ENCODE measurements around the gene CUBN. TPM values are rescaled to one million over a fixed set of nuclear protein-coding genes. Genes with fewer than 3 reads are reported as not detected.

Gene CUBN
- total RNA-seq, 1 experiment from 2014 or later = 0.07 TPM

GRCh38 chr10:16865766-16866165 lies 263.8 kb downstream of the CUBN start:
- no peaks in the 10 kb centered on the region for H3K9me2 ChIP-seq (ENCODE audit: insufficient read depth)
- H4K20me1 ChIP-seq (ENCODE audit: insufficient read depth) = no peaks in the 10 kb centered on the region
- H3K9me3 ChIP-seq (ENCODE audit: insufficient read depth, low read depth) = no peaks in the 10 kb centered on the region
- intact Hi-C loops (cut with micrococcal nuclease; ENCODE audit: unreplicated experiment) = no loop called here
- no peaks in the 10 kb centered on the region for H3K27me3 ChIP-seq (ENCODE audit: insufficient read depth, low read depth)
- TF ChIP-seq EZH2 (IDR thresholded peaks at IDR 0.05; ENCODE audit: low read depth) (no peak), CTCF (conservative IDR thresholded peaks at IDR 0.05) (no peak)
- ChIA-PET POLR2A (ENCODE audit: unreplicated experiment) (no interaction called here), CTCF (no interaction called here)
- no peaks in the 10 kb centered on the region for H3F3A ChIP-seq (ENCODE audit: insufficient read depth, low read depth)
- H3K27ac ChIP-seq = no peak overlapping the region
- H3K4me3 ChIP-seq = no peak overlapping the region
- no peaks in the 10 kb centered on the region for H3K79me2 ChIP-seq (ENCODE audit: low read depth)
- no peaks in the 10 kb centered on the region for H3K36me3 ChIP-seq (ENCODE audit: low read depth)
- no TSS peak for BruUV-seq (replicated peaks)
- H2AFZ ChIP-seq = no peak overlapping the region
- DNase-seq = no peak
- 0 out of 2 replicates have a peak, but pooled peaks cover 6% of the 10 kb centered on the region for H3K4me1 ChIP-seq (replicated peaks; ENCODE audit: insufficient read depth)
- H3K4me2 ChIP-seq = no peak overlapping the region

DNA sequence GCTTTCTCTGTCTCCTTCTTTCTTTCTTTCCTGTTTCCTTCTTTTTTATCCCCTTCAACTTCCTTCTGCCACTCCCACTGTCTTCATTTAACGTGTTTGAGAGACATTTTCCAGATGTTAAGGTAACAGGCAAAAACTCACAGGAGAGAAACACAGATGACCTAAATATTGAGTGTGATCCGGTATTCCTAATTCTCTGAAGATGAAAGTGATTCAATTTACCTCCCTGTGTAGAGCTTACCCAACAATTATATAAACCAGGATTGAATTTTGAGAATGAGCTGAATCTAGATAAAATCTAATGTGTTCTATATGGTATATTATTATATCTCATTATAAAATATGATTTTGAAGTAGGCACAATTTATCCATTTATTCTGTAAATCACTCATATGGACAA lies 265.8 kb downstream of the CUBN start:
- no peak overlapping the region for H3K4me2 ChIP-seq
- intact Hi-C loops (cut with micrococcal nuclease; ENCODE audit: unreplicated experiment) = no loop called here
- BruUV-seq (replicated peaks) = no TSS peak
- no peak overlapping the region for H3K4me3 ChIP-seq
- H3K27ac ChIP-seq = no peak overlapping the region
- no peaks in the 10 kb centered on the region for H3K36me3 ChIP-seq (ENCODE audit: low read depth)
- POLR2A ChIA-PET (ENCODE audit: unreplicated experiment) = interaction anchor here (0.5 to 1.0 kb wide), 2 partner anchors 365 to 555 kb away, joined by 4 read pairs; no protein-coding TSS in a partner anchor
- CTCF ChIA-PET = interaction anchor here (0.6 kb wide), 1 partner anchor 1060 kb away, joined by 4 read pairs; no protein-coding TSS in a partner anchor
- H3K9me2 ChIP-seq (ENCODE audit: insufficient read depth) = no peaks in the 10 kb centered on the region
- no peaks in the 10 kb centered on the region for H3F3A ChIP-seq (ENCODE audit: insufficient read depth, low read depth)
- TF ChIP-seq CTCF (conservative IDR thresholded peaks at IDR 0.05) = no peak
- TF ChIP-seq EZH2 (IDR thresholded peaks at IDR 0.05; ENCODE audit: low read depth) = no peak
- no peaks in the 10 kb centered on the region for H3K27me3 ChIP-seq (ENCODE audit: insufficient read depth, low read depth)
- 0 out of 2 replicates have a peak, but pooled peaks cover 6% of the 10 kb centered on the region for H3K4me1 ChIP-seq (replicated peaks; ENCODE audit: insufficient read depth)
- no peaks in the 10 kb centered on the region for H3K9me3 ChIP-seq (ENCODE audit: insufficient read depth, low read depth)
- H4K20me1 ChIP-seq (ENCODE audit: insufficient read depth) = no peaks in the 10 kb centered on the region
- DNase-seq = no peak
- H3K79me2 ChIP-seq (ENCODE audit: low read depth) = no peaks in the 10 kb centered on the region
- H2AFZ ChIP-seq = no peak overlapping the region

- Histone ChIP-seq H4K20me1 (ENCODE audit: insufficient read depth) (no peaks in the 10 kb centered on the region), H2AFZ (no peak overlapping the region), H3K27ac (no peak overlapping the region), H3K9me2 (ENCODE audit: insufficient read depth) (no peaks in the 10 kb centered on the region), H3K4me1 (replicated peaks; ENCODE audit: insufficient read depth) (no peaks in the 10 kb centered on the region), H3K79me2 (ENCODE audit: low read depth) (no peaks in the 10 kb centered on the region), H3K27me3 (ENCODE audit: insufficient read depth, low read depth) (no peaks in the 10 kb centered on the region), H3F3A (ENCODE audit: insufficient read depth, low read depth) (no peaks in the 10 kb centered on the region), H3K4me3 (no peak overlapping the region), H3K9me3 (ENCODE audit: insufficient read depth, low read depth) (no peaks in the 10 kb centered on the region), H3K36me3 (ENCODE audit: low read depth) (no peaks in the 10 kb centered on the region), H3K4me2 (no peak overlapping the region)
- ChIA-PET CTCF (no interaction called here), POLR2A (ENCODE audit: unreplicated experiment) (interaction anchor here (0.6 to 0.7 kb wide), 2 partner anchors 35 to 633 kb away, joined by 3 to 5 read pairs; no protein-coding TSS in a partner anchor)
- intact Hi-C loops (cut with micrococcal nuclease; ENCODE audit: unreplicated experiment) = no loop called here
- BruUV-seq (replicated peaks) = no TSS peak
- DNase-seq = no peak
- TF ChIP-seq EZH2 (IDR thresholded peaks at IDR 0.05; ENCODE audit: low read depth) (no peak), CTCF (conservative IDR thresholded peaks at IDR 0.05) (no peak)
Measured at GRCh38 chr10:16857419-16857818, 272.2 kb downstream of the CUBN start.
